Transverse colon (tissue), 4 donors: ENCODE results near the gene STEAP3.

Experiments used
- POLR2AphosphoS5 ChIP-seq, 3 donors: sonication (generic); formaldehyde crosslinking; IDR thresholded peaks; one replicate each; pipeline ENCODE4 v1.6.1; 2016; ENCODE audit warnings: antibody characterized with exemption in 3 of 3
- TF ChIP-seq, protein P1 (sequence below), 5 experiments: fragments of 200-600 bp in 3 of 5; fragments of 450-650 bp in 2 of 5; sonication (generic) in 3 of 5; IDR thresholded peaks; 1 replicate in 2 of 5; 2 replicates in 3 of 5; pipeline ENCODE4 v1.5.1; 2016 to 2017; ENCODE audit warnings: antibody characterized with exemption in 5 of 5, inconsistent platforms in 3 of 5, mild to moderate bottlenecking in 2 of 5, moderate library complexity in 1 of 5

DNA sequence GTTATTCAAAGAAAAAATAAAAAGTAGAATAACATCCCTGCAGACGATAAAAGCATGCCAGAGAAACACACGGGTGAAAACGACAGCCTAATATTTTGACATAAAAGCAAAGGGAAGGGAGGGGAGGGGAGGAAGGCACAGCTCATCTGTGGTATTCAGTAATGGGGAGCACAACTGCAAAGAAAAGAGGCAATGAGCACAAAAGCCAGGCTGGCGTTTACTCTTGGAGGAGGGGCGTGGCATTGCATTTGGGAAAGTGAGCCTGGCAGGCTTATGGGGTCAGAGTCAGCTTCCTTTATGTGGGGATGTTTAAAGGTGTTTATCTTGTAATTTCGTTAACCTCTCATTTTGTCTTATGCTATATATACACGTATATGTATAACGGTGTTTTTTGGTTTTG lies 53.2 kb downstream of the STEAP3 start:
- TF ChIP-seq POLR2AphosphoS5 (IDR thresholded peaks at IDR 0.05) = no peak
- TF ChIP-seq, protein P1, sequence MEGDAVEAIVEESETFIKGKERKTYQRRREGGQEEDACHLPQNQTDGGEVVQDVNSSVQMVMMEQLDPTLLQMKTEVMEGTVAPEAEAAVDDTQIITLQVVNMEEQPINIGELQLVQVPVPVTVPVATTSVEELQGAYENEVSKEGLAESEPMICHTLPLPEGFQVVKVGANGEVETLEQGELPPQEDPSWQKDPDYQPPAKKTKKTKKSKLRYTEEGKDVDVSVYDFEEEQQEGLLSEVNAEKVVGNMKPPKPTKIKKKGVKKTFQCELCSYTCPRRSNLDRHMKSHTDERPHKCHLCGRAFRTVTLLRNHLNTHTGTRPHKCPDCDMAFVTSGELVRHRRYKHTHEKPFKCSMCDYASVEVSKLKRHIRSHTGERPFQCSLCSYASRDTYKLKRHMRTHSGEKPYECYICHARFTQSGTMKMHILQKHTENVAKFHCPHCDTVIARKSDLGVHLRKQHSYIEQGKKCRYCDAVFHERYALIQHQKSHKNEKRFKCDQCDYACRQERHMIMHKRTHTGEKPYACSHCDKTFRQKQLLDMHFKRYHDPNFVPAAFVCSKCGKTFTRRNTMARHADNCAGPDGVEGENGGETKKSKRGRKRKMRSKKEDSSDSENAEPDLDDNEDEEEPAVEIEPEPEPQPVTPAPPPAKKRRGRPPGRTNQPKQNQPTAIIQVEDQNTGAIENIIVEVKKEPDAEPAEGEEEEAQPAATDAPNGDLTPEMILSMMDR (IDR thresholded peaks at IDR 0.05) = no peak
